Bone marrow (tissue), 2 donors: Measurements from ENCODE around the gene ZCRB1.

Source experiments
- DNase-seq, 2 donors: peaks; one replicate each; lab custom pipeline; 2025; lab: John Stamatoyannopoulos, UW

Gene ZCRB1

GRCh38 chr12:42277396-42278127 is 48.3 kb downstream of the ZCRB1 start:
- DNase-seq, result no peak

- no peak for DNase-seq
These were observed 50.4 kb downstream of the ZCRB1 start for GRCh38 chr12:42275499-42275898.

- DNase-seq, result no peak
These were observed 52.2 kb downstream of the ZCRB1 start for GRCh38 chr12:42273706-42274105.

- no peak for DNase-seq
These were observed 55.3 kb downstream of the ZCRB1 start for GRCh38 chr12:42270596-42270995.

GRCh38 chr12:42267413-42268190 is 58.3 kb downstream of the ZCRB1 start:
- no peak for DNase-seq

DNA sequence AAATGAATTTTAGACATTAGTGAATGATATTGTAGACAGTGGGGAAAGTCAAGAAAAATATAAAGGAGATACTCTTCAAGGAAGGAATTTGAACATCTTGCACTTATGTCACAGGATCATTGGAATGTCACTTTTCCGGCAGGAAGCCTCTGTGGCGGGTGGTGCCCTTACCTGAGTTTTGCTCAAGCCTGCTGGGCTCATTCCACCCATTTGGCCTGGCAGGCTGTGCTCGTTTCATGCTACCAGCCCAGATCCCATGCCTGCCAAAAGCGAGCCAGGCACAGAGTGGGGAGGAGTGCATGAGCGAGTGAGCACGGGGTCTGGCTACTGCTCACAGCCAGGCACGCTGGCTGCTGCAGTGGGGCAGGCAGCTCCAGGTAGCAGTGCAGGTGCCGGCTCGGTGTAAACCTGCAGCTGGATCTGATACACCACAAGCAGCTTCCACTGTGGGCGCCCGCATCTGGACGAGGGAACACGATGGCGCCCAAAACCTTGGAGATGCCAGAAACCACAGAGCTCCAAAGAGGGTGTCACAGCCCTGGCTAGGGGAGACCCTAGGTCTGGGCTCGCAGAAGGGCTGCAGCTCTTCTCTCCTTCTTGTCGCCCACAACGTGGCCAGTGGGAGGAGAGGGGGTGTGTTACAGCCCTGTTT is 59.2 kb downstream of the ZCRB1 start:
- DNase-seq, result no peak

DNA sequence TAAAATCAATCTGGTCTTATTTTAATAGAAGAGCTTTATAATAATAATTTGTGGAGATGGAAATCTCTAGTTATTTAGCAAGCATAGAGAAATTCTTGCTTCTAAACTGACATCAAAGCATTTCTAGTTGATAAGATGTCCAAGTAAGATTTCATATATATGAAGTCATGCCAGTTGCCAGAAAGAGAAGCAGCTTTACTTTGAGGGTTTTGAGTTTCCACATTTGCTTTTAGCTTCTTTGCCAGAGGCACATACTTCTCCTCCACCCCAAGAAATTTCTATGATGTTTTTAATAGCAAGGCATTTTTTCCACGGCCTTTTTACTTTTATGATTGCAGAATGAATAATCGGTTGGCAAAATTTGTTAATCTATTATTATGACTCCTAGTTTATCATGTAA is 63.6 kb downstream of the ZCRB1 start:
- no peak for DNase-seq
